Measurements from ENCODE around the gene NPIPB4. TPM values are rescaled to one million over a fixed set of nuclear protein-coding genes. Genes with fewer than 3 reads are reported as not detected.
"Not testable (repeated sequence)": the region's sequence is repeated elsewhere in the genome, so short reads cannot be mapped to it uniquely, and the experiment has no call there.

The NPIPB4 gene
- polyA plus RNA-seq, 2 donors, result 13.7 to 22.1 TPM

DNA sequence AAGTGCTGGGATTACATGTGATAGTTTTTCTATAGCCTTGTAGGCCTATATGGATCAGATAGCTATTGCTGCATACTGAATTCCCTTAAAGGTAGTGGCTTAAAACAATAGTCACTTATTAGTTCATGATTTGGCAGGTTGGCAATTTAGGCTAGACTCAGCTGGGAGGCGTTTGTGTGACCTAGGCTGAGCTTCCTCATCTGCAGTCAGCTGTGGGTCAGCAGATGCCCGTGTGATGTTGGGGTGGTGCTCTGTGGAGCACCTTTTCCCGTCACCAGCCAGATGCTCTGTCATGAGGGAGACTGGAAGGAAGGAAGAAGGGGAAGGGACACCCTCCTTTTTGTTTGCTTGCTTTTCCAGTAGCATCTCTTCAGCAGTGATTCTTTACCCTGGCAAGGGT is 64.2 kb downstream of the NPIPB4 start:
- 55 to 58% methylated on average over 2 of the region's 3 CpGs for WGBS, 2 donors
- H3K4me1 ChIP-seq (ENCODE audit: control insufficient read depth in 2 of 2, insufficient read depth in 2 of 2, low read length in 1 of 2); H3K9me3 ChIP-seq (ENCODE audit: control insufficient read depth in 2 of 2, insufficient read depth in 1 of 2, low read depth in 1 of 2, low read length in 1 of 2); H3K36me3 ChIP-seq (ENCODE audit: control insufficient read depth in 2 of 2, insufficient read depth in 2 of 2, low read length in 1 of 2); H3K4me3 ChIP-seq (ENCODE audit: low read depth in 1 of 2, low read length in 2 of 2); H3K27me3 ChIP-seq (ENCODE audit: control insufficient read depth in 1 of 2, insufficient read depth in 2 of 2, low read length in 2 of 2); H3K27ac ChIP-seq (ENCODE audit: low read depth in 2 of 2, low read length in 1 of 2): not testable (repeated sequence)

DNA sequence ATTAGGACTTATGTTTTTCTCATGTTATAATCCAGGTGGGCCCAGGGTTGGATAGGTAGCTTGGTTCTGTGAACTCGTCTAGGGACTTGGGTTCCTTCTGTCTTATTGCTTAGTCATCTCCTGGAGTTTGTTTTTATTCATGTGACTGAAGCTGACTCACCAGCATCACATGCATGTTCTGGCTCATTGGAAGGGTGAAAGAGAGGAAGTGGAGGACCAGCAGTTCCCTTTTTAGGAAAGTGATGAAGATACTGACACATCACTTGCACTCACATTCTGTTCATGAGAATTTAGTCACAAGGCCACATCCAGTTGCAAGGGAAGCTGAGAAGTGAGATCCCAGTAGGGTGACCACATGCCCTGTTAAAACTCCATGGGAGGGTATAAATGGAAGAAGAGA is 67.0 kb downstream of the NPIPB4 start:
- not testable (repeated sequence) for H3K4me3 ChIP-seq (ENCODE audit: low read depth in 1 of 2, low read length in 2 of 2); H3K4me1 ChIP-seq (ENCODE audit: control insufficient read depth in 2 of 2, insufficient read depth in 2 of 2, low read length in 1 of 2); H3K9me3 ChIP-seq (ENCODE audit: control insufficient read depth in 2 of 2, insufficient read depth in 1 of 2, low read depth in 1 of 2, low read length in 1 of 2); H3K27me3 ChIP-seq (ENCODE audit: control insufficient read depth in 1 of 2, insufficient read depth in 2 of 2, low read length in 2 of 2); H3K36me3 ChIP-seq (ENCODE audit: control insufficient read depth in 2 of 2, insufficient read depth in 2 of 2, low read length in 1 of 2); H3K27ac ChIP-seq (ENCODE audit: low read depth in 2 of 2, low read length in 1 of 2)
- WGBS, 2 donors, result 8 to 24% methylated on average over 1 of the region's 1 CpG

Other genes starting within 250 kb of the NPIPB4 start
- gene IGSF6, start 205.1 kb downstream of the NPIPB4 start, polyA plus RNA-seq, result 1 to 10 TPM in 1 of 2 donors, under 1 TPM in 1; 0.45 to 1.1 TPM
- gene OTOA, start 193.8 kb downstream of the NPIPB4 start, polyA plus RNA-seq, result not detected
- 100 to 1,000 TPM in 1 of 2 donors, 10 to 100 TPM in 1; 65.4 to 139 TPM for gene UQCRC2, start 95.6 kb upstream of the NPIPB4 start, polyA plus RNA-seq
- gene PDZD9, start 143.4 kb upstream of the NPIPB4 start, polyA plus RNA-seq, result not detected
- 10 to 100 TPM in 1 of 2 donors, 1 to 10 TPM in 1; 6.8 to 13.1 TPM for gene MOSMO, start 150.4 kb upstream of the NPIPB4 start, polyA plus RNA-seq
- gene VWA3A, start 234.8 kb upstream of the NPIPB4 start, polyA plus RNA-seq, result under 1 TPM; 0.01 to 0.24 TPM